Epithelial cell of proximal tubule (primary cell): Measurements from ENCODE around the gene FLNB. TPM values are rescaled to one million over a fixed set of nuclear protein-coding genes. Genes with fewer than 3 reads are reported as not detected.

Experiments
- DNase-seq: peaks from one replicate; pipeline ENCODE4 v3.0.0-alpha.2; 2011; ENCODE audit warnings: low read depth
- H3K4me3 ChIP-seq: 2 replicates; pipeline ENCODE4 v1.5.1; 2011; ENCODE audit warnings: low read depth, mild to moderate bottlenecking, low read length
- CTCF ChIP-seq: conservative IDR thresholded peaks from 2 replicates; pipeline ENCODE4 v1.5.1; 2012; ENCODE audit warnings: low read depth, mild to moderate bottlenecking, low read length
- total RNA-seq: library from RNA; depleted of rRNA; stranded (reverse); fragments of >200 nt; gene quantifications from 2 replicates; pipeline ENCODE4 v1.2.3, GENCODE V29; 2015

The FLNB gene
- total RNA-seq, 1 donor from 2014 or later = 223 TPM

DNA sequence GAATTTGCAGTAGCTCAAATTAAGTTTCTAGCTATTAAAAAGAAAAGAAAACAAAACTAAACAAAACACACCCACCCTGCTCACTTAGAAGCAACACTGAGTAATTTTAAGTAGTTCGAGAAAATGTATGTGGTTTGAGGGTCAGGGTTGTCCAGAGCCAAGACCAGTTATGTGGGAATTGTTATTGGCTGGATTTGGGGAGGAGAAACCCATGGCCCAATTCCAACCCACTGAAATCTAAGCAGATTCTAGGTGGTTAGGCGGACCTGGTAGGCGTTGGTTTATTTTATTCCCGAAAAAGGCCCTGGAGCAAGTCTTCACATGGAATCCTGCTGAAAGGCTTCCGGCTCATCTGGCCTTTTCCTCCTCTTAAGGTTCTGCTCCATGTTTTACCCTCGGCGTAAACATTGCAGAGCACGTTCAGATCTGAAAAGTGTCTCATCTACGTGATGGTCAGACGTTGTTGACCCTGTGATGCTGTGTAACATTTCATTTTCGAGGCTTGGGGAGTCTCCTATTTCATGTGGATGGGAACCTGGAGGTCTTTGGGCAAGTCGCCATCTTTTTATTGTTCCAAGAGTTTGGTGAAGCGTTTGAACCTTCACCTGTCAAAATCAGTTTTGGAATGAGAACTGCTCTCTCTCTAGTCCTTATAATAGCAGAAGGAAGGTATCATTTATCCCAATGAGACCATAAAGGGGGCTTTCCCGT lies 64.0 kb downstream of the FLNB start:
- no peak for TF ChIP-seq CTCF
- H3K4me3 ChIP-seq = no peak overlapping the region
- DNase-seq = no peak

GRCh38 chr3:58072763-58073130 lies 64.5 kb downstream of the FLNB start:
- no peak overlapping the region for H3K4me3 ChIP-seq
- no peak for TF ChIP-seq CTCF
- DNase-seq = no peak

DNA sequence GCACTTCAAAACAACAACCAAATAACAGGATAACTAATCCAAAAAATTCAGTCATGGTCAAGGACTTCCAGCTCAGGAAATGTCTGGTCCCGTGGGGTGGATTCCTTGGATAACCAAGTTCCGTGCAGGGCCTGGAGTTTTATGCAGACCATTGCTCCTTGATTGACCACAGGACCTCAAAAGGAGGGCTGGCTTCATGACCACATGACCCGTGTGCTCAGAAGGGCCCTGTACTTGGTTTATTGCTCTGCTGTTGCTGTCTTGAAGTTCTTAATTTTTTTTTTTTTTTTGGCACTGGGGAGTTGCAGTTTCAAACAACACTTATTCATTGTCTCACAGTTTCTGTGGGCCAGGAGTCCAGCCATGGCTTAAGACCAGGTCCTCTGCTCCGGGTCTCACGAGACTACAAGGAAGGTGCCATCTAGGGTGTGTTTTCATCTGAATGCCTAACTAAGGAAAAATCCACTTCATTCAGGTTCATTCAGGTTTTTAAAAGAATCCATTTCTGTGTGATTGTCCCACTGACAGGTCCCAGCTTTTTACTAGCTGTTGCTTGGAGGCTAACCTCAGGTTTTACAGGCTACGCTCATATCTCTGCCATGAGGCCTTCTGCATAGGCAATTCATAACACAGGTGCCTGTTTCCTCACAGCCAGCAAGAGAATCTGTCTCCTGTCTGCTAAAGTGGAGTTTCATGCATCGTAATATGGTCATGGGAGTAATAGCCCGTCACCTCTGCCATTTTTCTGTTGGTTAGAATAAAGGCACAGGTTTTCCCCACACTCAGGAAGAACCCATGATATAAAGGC lies 65.3 kb downstream of the FLNB start:
- no peak for TF ChIP-seq CTCF
- no peak overlapping the region for H3K4me3 ChIP-seq
- DNase-seq = no peak

DNA sequence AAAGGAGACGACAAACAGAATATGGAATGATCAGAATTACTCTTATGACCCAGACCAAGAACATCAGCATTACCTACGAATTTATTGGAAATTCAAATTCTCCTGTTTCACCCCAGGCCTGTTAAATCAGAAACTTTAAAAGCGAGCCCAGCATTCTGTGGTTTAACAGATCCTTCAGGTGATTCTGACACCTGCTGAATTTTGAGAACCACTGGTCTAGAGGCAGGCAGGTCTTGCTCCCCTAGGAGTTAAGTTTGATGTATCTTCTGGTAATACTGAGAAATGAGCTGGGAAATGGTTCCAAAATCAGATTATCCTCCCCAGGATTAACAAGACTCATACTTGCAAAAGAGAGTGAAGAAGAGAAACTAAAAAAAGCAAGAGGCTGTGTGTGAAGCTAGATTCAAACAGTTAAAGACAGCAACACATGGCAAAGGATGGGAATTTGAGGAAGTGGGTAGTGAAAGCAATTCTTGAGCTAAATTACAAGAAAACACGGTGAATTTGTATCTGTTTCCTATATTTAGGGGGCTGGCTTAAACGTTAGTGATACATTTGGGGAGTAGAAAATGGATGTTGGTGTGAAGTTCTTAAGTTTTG lies 66.0 kb downstream of the FLNB start:
- DNase-seq = no peak
- TF ChIP-seq CTCF = no peak
- H3K4me3 ChIP-seq = no peak overlapping the region

DNA sequence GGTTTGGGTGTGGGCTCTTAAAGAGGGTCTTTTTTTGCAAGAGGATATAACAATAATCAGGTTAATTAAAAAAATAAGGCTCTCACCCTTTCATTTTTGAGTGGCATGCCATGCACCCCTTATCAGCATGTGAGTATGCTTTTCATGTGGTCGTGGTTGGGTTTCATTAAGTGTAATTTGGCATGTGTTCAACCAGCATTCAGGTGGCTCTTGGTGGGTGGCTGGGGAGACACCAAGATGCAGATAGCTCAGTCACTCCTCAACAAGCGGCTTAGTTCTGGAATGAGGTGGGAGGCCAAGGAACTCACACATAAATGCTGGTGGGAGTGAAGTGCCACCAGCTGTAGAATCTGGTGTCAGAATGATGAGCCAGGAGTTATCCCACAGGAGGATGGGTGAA lies 66.8 kb downstream of the FLNB start:
- TF ChIP-seq CTCF = no peak
- DNase-seq = no peak
- no peak overlapping the region for H3K4me3 ChIP-seq

- DNase-seq = no peak
- TF ChIP-seq CTCF = no peak
- H3K4me3 ChIP-seq = no peak overlapping the region
Measured at GRCh38 chr3:58077596-58078285, 69.5 kb downstream of the FLNB start.
